Heart left ventricle (tissue), 16 donors: Measurements from ENCODE around the gene SEMA3F. TPM values are rescaled to one million over a fixed set of nuclear protein-coding genes. Genes with fewer than 3 reads are reported as not detected.

Experiments
- ATAC-seq, 4 donors: fragments of 200-7000 bp; cut with Tn5 transposase; one replicate each; pipeline ENCODE4 v1.9.1; 2020 to 2022; ENCODE audit warnings: moderate library complexity in 4 of 4, mild to moderate bottlenecking in 3 of 4, moderate number of reproducible peaks in 1 of 4
- DNase-seq, 5 donors: peaks; one replicate each; pipeline ENCODE4 v3.0.0-alpha.2; 2020
- H3K27ac ChIP-seq, 12 donors: fragments of 200-600 bp; sonication (generic) in 4 of 12; one replicate each; pipeline versions ENCODE4 v1.5.0 to v1.8.0; 2016 to 2022; ENCODE audit warnings: mild to moderate bottlenecking in 2 of 12
- H3K27me3 ChIP-seq, 9 donors: fragments of 200-600 bp; sonication (generic) in 2 of 9; one replicate each; pipeline versions ENCODE4 v1.5.1 to v1.8.0; 2016 to 2022; ENCODE audit warnings: mild to moderate bottlenecking in 3 of 9
- H3K36me3 ChIP-seq, 9 donors: fragments of 200-600 bp; sonication (generic) in 2 of 9; one replicate each; pipeline versions ENCODE4 v1.5.0 to v1.8.0; 2018 to 2022; ENCODE audit warnings: mild to moderate bottlenecking in 2 of 9
- H3K4me1 ChIP-seq, 12 donors: fragments of 200-600 bp; sonication (generic) in 4 of 12; one replicate each; pipeline versions ENCODE4 v1.5.0 to v1.8.0; 2016 to 2022; ENCODE audit warnings: mild to moderate bottlenecking in 3 of 12
- H3K4me3 ChIP-seq, 12 donors: fragments of 200-600 bp; sonication (generic) in 4 of 12; one replicate each; pipeline versions ENCODE4 v1.5.0 to v1.8.0; 2017 to 2022; ENCODE audit warnings: mild to moderate bottlenecking in 9 of 12, moderate library complexity in 4 of 12
- H3K9me3 ChIP-seq, 12 donors: fragments of 200-600 bp; sonication (generic) in 4 of 12; one replicate each; pipeline versions ENCODE4 v1.5.0 to v1.8.0; 2016 to 2022; ENCODE audit warnings: mild to moderate bottlenecking in 1 of 12
- POLR2A ChIP-seq, 2 donors: fragments of 450-650 bp; IDR thresholded peaks; one replicate each; pipeline ENCODE4 v1.6.1; 2017; ENCODE audit warnings: antibody characterized with exemption in 2 of 2, mild to moderate bottlenecking in 2 of 2, moderate library complexity in 2 of 2
- WGBS, 4 donors: extraction: QIAGEN DNeasy Blood & Tissue Kit in 2 of 4; methylation state at CpG; one replicate each; pipeline versions ENCODE4 v1.1.5 to v1.1.7; 2013 to 2018; 5-methylcytosine and 5-hydroxymethylcytosine counted together
- intact Hi-C, 10 donors: fragments of 100-400 bp; cut with DNase I; formaldehyde crosslinking; loops; one replicate each; pipeline versions ENCODE4 v1.11.1 to v1.14.2; 2022
- polyA plus RNA-seq, 2 donors: library from polyadenylated mRNA; stranded (reverse); fragments of 200-250 nt; gene quantifications; one replicate each; pipeline ENCODE4 v1.2.3, GENCODE V29; 2013
- total RNA-seq, 9 donors: library from RNA; depleted of rRNA in 2 of 9; stranded (reverse); fragments of >200 nt in 2 of 9; fragmentation: NEBNext Ultra II Directional in 3 of 9; extraction: Animal tissue kit (Norgen Biotek cat#: 25700) in 3 of 9; gene quantifications; one replicate each; pipeline versions ENCODE4 v1.1.0 to v1.2.4, GENCODE V29; 2016 to 2023
- TF ChIP-seq, protein P1 (sequence below), 12 donors: fragments of 200-600 bp; sonication (generic) in 4 of 12; IDR thresholded peaks; one replicate each; pipeline versions ENCODE4 v1.5.0 to v1.8.0; 2018 to 2022; ENCODE audit warnings: antibody characterized with exemption in 12 of 12, mild to moderate bottlenecking in 5 of 12
- donor health status: ischemic (EF 13 %, LVEDD 7.1; RV severe dilation, severe dysfunction).
- donor health status: healthy with polysubstance abuse.
- donor health status: DM: no; HTN: yes; CAD: no.
- donor health status: DM: no; HTN: no; CAD: no.
- donor health status: ischemic (EF 25% LVEDD 6.9; RV normal size, moderate dysfunction).
- donor health status: ischemic (EF 25% LVEDD 5.7; RV mildly dilated, moderate dysfunction).
- donor health status: healthy.
- donor health status: DM: yes; HTN: yes; CAD: no.
- donor health status: ischemic (EF 35%, LVEDD 5.7; RV mildly dilated, moderate dysfunction).
- donor health status: nonischemic (EF 11% LVEDD 7.7; RV severe dilation, severe dysfunction).
- donor health status: DM: yes; HTN: yes; CAD: no.
- donor health status: PGD.
- donor health status: ischemic (EF 29% LVEDD 5.4; RV normal size, mild dysfunction).
- donor health status: nonischemic (EF 23%, LVEDD 6.1; RV moderate dilation, normal function).

The SEMA3F gene
- total and polyA plus RNA-seq, 11 donors, result 6.1 to 94.1 (median 11.3) TPM

DNA sequence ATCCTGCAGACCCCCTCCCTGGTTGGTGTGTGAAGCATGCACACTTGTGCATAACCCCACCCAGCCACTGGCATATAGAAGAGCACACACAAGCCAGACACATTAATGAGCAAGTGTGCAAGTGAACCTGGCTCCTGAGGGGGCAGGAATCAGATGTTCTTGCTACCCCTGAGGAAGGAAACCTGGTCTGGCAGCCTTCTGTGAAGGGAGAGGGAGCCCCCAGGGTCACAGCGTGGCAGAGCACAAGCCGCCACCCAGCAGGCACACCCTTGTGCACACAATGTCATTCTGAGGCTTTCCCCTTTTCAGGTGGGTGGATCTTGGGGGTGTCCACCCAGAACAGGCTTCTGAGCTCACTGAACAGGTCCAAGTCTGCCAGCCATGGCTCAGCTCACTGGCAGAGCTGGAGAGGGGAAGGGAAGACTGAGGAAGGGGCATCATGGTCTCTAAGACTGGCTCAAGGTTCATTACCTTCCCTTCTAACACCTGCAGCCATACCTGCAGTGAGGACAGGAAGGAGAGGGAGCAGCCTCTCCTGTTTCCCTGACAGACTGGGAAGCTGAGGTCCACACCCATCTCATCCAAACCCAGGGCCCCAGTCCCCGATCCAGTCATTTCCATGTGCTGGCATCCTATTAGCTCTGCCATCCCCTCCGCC, 31.6 kb upstream of the SEMA3F start:
- peaks cover 0 to 30% (median 27%) of the 10 kb centered on the region in 9 donors for H3K36me3 ChIP-seq
- H3K4me1 ChIP-seq, result peaks cover 0 to 28% (median 2%) of the 10 kb centered on the region in 12 donors
- H3K4me3 ChIP-seq, result no peak overlapping the region
- DNase-seq (peak in 3 of 5 donors; percentile 16 to 25 (median 20)), ATAC-seq (no peak)
- TF ChIP-seq, protein P1, sequence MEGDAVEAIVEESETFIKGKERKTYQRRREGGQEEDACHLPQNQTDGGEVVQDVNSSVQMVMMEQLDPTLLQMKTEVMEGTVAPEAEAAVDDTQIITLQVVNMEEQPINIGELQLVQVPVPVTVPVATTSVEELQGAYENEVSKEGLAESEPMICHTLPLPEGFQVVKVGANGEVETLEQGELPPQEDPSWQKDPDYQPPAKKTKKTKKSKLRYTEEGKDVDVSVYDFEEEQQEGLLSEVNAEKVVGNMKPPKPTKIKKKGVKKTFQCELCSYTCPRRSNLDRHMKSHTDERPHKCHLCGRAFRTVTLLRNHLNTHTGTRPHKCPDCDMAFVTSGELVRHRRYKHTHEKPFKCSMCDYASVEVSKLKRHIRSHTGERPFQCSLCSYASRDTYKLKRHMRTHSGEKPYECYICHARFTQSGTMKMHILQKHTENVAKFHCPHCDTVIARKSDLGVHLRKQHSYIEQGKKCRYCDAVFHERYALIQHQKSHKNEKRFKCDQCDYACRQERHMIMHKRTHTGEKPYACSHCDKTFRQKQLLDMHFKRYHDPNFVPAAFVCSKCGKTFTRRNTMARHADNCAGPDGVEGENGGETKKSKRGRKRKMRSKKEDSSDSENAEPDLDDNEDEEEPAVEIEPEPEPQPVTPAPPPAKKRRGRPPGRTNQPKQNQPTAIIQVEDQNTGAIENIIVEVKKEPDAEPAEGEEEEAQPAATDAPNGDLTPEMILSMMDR (IDR thresholded peaks at IDR 0.05), result no peak
- no peak for TF ChIP-seq POLR2A (IDR thresholded peaks at IDR 0.05)
- intact Hi-C loops, result loop anchor here (2.0 to 10.0 kb wide), 6 partner anchors 29 to 151 kb away; partner anchors contain the start of genes LSMEM2 (in 2 of the 10), GNAT1 (in 1 of the 10) and SEMA3B (in 1 of the 10)
- no peaks in the 10 kb centered on the region for H3K9me3 ChIP-seq
- no peak overlapping the region for H3K27ac ChIP-seq
- H3K27me3 ChIP-seq, result no peaks in the 10 kb centered on the region
- WGBS, 4 donors, result 84 to 90% (median 87%) methylated on average over 4 of the region's 4 CpGs

DNA sequence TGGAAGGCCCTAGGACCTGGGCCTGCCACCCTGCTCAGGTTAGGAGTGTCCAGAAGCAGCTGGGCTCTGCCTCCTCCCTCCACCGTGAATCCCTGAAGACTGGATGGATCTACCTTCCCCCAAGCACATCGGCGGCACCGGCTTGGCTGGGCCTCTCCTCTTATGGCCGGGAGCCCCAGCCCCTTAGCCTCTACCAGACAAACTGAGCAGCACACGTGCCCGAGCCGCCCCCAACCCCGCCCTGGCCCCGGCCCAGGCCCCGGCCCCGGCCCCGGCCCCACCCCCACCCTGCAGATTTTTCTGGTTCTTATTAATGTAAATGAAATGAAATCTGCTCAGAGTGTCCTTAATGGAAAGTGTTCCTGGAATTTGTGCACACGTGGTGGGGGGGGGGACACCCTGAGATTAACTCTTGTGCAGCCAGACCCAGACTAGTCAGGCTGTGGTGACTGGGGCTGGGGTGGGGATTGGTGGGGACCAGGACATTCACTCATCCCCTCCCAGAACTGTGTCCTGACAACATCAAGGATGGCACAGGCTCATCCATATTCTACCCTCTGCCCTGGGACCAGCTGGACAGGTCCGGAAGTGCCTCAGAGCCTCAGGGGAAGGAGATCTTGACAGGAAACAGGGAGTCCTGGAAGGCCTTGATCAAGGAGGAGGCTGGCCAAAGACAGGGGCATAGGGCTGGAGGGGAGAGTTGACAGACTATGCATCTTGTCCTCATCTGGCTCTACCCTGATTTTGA, 30.9 kb upstream of the SEMA3F start:
- no peaks in the 10 kb centered on the region for H3K9me3 ChIP-seq
- DNase-seq (peak in 2 of 5 donors; percentile 19 to 34), ATAC-seq (no peak)
- WGBS, 4 donors, result 9 to 37% (median 36%) methylated on average over 2 to 15 of the region's 15 CpGs
- H3K27ac ChIP-seq, result no peak overlapping the region
- no peak overlapping the region for H3K4me3 ChIP-seq
- H3K36me3 ChIP-seq, result peaks cover 0 to 23% (median 20%) of the 10 kb centered on the region in 9 donors
- peaks cover 0 to 28% (median 2%) of the 10 kb centered on the region in 12 donors for H3K4me1 ChIP-seq
- TF ChIP-seq, protein P1 (IDR thresholded peaks at IDR 0.05), result no peak
- TF ChIP-seq POLR2A (IDR thresholded peaks at IDR 0.05), result no peak
- no peaks in the 10 kb centered on the region for H3K27me3 ChIP-seq
- intact Hi-C loops, result loop anchor here (2.0 to 10.0 kb wide), 5 partner anchors 48 to 151 kb away; partner anchors contain the start of genes LSMEM2 (in 2 of the 10), GNAT1 (in 1 of the 10) and SEMA3B (in 1 of the 10)

DNA sequence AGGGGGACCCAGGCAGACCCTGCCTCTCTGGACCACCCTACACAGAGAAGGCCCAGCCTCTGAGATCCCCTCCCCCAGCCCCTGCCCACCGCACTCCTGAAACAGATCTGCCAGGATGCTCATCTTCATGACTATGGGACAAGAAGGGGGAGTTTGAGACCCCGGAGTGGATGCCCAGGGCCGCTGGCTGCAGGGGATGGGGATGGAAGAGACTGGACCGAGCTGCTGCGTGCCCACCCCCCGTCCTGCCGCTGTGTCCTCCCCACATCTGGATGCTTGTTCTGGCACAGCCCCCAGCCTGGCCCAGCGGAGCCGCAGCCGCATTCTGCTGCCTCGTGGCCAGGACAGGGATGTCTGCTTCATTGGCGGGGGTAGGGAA, 30.3 kb upstream of the SEMA3F start:
- Histone ChIP-seq H3K27ac (no peak overlapping the region), H3K4me3 (no peak overlapping the region), H3K27me3 (no peaks in the 10 kb centered on the region), H3K9me3 (no peaks in the 10 kb centered on the region), H3K4me1 (peaks cover 0 to 28% (median 2%) of the 10 kb centered on the region in 12 donors), H3K36me3 (peaks cover 0 to 17% (median 15%) of the 10 kb centered on the region in 9 donors)
- TF ChIP-seq, protein P1 (IDR thresholded peaks at IDR 0.05), result no peak
- no peak for TF ChIP-seq POLR2A (IDR thresholded peaks at IDR 0.05)
- 36 to 50% (median 41%) methylated on average over 9 to 12 of the region's 12 CpGs for WGBS, 4 donors
- intact Hi-C loops, result loop anchor here (2.0 to 10.0 kb wide), 5 partner anchors 48 to 150 kb away; partner anchors contain the start of genes LSMEM2 (in 2 of the 10), GNAT1 (in 1 of the 10) and SEMA3B (in 1 of the 10)
- no peak for ATAC-seq
- DNase-seq, result peak in 2 of 5 donors; percentile 16 to 47
